MM.1S (cell line): ENCODE measurements around the gene ZC3H7B.

Experiments
- CTCF ChIP-seq: fragments of 300-600 bp; sonication (generic); IDR thresholded peaks from 2 replicates; pipeline ENCODE4 v1.5.1; 2016; ENCODE audit warnings: antibody characterized with exemption, low read length, mixed read lengths
- EZH2 ChIP-seq: fragments of 300-600 bp; sonication (generic); optimal IDR thresholded peaks from 2 replicates; pipeline ENCODE3; 2017; ENCODE audit warnings: low read depth, mild to moderate bottlenecking, antibody characterized with exemption, low read length, mixed read lengths
- EZH2phosphoT487 ChIP-seq: fragments of 300-600 bp; sonication (generic); IDR thresholded peaks from 2 replicates; pipeline ENCODE4 v1.6.1; 2018; ENCODE audit warnings: antibody characterized with exemption, low read length

DNA sequence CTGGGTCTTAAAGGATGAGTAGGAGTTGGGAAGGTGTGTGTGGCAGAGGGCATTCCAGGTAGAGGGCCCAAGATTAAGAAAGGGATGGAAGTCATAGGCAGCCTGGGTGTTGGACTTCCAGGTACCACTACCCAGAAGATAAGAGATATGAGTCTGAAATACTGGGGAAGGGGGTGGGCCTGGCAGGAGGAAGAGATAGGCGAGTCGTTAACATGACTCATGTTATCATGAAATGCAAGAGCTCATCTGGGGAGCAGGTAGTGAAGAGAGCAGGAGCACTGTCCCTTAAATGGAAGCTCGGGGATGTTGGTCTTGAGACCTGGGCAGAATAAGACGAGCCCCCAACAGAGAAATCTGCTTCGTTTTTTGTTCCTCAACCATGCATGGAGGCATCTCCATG lies 10.2 kb downstream of the ZC3H7B start:
- TF ChIP-seq CTCF (no peak), EZH2 (no peak), EZH2phosphoT487 (no peak)
